Breast epithelium (tissue), 4 donors: ENCODE measurements around the gene PTPDC1. TPM values are rescaled to one million over a fixed set of nuclear protein-coding genes. Genes with fewer than 3 reads are reported as not detected.
A peak's percentile ranks its signal among the peaks of the same experiment; 100 is the strongest.

Experiments used
- DNase-seq, 2 donors: peaks; one replicate each; pipeline ENCODE4 v3.0.0-alpha.2; 2019; ENCODE audit warnings: low spot score in 2 of 2
- H3K27ac ChIP-seq, 2 donors: fragments of 200-600 bp; sonication (generic) in 1 of 2; one replicate each; pipeline ENCODE4 v1.5.1; 2016 to 2019; ENCODE audit warnings: mild to moderate bottlenecking in 1 of 2
- H3K27me3 ChIP-seq, 2 donors: fragments of 200-600 bp; sonication (generic) in 1 of 2; one replicate each; pipeline versions ENCODE4 v1.5.1 to v1.6.0; 2017 to 2019; ENCODE audit warnings: control low read depth in 1 of 2, mild to moderate bottlenecking in 1 of 2
- H3K36me3 ChIP-seq: fragments of 200-600 bp; one replicate; pipeline ENCODE4 v1.5.1; 2019
- H3K4me1 ChIP-seq, 2 donors: fragments of 200-600 bp; sonication (generic); one replicate each; pipeline ENCODE4 v1.5.1; 2016 to 2019; ENCODE audit warnings: control low read depth in 1 of 2
- H3K4me3 ChIP-seq, 3 donors: fragments of 200-600 bp; sonication (generic); 1 replicate in 2 of 3; 2 replicates in 1 of 3; pipeline ENCODE4 v1.5.1; 2016 to 2019; ENCODE audit warnings: mild to moderate bottlenecking in 3 of 3, moderate library complexity in 2 of 3
- H3K9me3 ChIP-seq, 2 donors: fragments of 200-600 bp; sonication (generic) in 1 of 2; one replicate each; pipeline ENCODE4 v1.5.1; 2016 to 2019; ENCODE audit warnings: control low read depth in 1 of 2
- POLR2A ChIP-seq: fragments of 450-650 bp; IDR thresholded peaks from one replicate; pipeline ENCODE4 v1.6.1; 2016; ENCODE audit warnings: antibody characterized with exemption, mild to moderate bottlenecking, moderate library complexity
- POLR2AphosphoS5 ChIP-seq, 3 donors: sonication (generic); formaldehyde crosslinking; IDR thresholded peaks; one replicate each; pipeline ENCODE4 v1.6.1; 2017; ENCODE audit warnings: antibody characterized with exemption in 3 of 3
- intact Hi-C: fragments of 100-400 bp; cut with DNase I; formaldehyde crosslinking; loops from one replicate; pipeline ENCODE4 v1.15.1; 2023; ENCODE audit warnings: low total_unique reads
- total RNA-seq, 3 donors: library from RNA; depleted of rRNA; stranded (reverse); fragments of >200 nt; gene quantifications; one replicate each; pipeline ENCODE4 v1.1.0, GENCODE V29; 2016
- TF ChIP-seq, protein P1 (sequence below), 3 donors: fragments of 450-650 bp; IDR thresholded peaks; one replicate each; pipeline ENCODE4 v1.5.1; 2016 to 2017; ENCODE audit warnings: antibody characterized with exemption in 3 of 3, mild to moderate bottlenecking in 3 of 3, moderate library complexity in 3 of 3

Gene PTPDC1
- total RNA-seq, 3 donors from 2014 or later = 11.4 to 12.1 (median 12.0) TPM

DNA sequence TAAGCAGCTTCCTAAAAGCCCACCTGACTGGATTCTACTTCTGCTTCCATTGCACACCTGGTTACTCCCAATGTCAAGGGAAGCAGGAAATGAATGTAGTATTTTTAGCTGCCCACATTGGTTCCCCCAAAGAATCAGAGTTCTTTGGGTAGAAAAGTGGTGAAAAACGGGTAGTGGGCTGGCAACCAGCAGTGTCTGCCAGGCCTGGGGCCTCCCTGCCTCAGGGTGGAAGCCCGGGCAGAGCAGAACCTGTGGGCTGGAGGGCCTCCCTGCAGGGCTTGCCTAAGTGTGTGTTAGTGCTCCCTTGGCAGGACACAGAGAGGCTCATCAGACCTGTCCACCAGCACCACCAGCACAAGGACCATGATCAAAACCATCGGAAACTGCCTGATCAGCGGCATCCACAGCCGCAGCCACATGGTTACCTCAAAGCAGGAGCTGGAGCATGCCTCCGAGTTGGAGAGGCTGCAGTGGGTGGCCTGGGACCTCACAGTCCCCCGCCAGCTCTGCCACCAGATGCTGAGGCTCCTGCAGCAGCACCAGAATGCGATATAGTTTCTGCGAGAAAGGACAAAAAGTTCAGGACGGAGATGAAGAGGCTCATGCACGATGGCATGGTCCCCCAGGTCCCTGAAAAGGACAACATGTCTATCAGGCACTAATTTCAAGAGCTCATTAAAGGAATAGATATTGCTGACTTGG, 72.2 kb downstream of the PTPDC1 start:
- no peak for DNase-seq
- Histone ChIP-seq H3K4me3 (no peak overlapping the region), H3K27me3 (no peaks in the 10 kb centered on the region), H3K36me3 (no peaks in the 10 kb centered on the region), H3K9me3 (no peaks in the 10 kb centered on the region), H3K4me1 (peaks cover 7 to 14% of the 10 kb centered on the region in 2 donors), H3K27ac (peak overlapping the region; percentile 28 to 51)
- intact Hi-C loops = no loop called here
- TF ChIP-seq POLR2A = no peak
- no peak for TF ChIP-seq POLR2AphosphoS5 (IDR thresholded peaks at IDR 0.05)
- TF ChIP-seq, protein P1, sequence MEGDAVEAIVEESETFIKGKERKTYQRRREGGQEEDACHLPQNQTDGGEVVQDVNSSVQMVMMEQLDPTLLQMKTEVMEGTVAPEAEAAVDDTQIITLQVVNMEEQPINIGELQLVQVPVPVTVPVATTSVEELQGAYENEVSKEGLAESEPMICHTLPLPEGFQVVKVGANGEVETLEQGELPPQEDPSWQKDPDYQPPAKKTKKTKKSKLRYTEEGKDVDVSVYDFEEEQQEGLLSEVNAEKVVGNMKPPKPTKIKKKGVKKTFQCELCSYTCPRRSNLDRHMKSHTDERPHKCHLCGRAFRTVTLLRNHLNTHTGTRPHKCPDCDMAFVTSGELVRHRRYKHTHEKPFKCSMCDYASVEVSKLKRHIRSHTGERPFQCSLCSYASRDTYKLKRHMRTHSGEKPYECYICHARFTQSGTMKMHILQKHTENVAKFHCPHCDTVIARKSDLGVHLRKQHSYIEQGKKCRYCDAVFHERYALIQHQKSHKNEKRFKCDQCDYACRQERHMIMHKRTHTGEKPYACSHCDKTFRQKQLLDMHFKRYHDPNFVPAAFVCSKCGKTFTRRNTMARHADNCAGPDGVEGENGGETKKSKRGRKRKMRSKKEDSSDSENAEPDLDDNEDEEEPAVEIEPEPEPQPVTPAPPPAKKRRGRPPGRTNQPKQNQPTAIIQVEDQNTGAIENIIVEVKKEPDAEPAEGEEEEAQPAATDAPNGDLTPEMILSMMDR (IDR thresholded peaks at IDR 0.05) = no peak

DNA sequence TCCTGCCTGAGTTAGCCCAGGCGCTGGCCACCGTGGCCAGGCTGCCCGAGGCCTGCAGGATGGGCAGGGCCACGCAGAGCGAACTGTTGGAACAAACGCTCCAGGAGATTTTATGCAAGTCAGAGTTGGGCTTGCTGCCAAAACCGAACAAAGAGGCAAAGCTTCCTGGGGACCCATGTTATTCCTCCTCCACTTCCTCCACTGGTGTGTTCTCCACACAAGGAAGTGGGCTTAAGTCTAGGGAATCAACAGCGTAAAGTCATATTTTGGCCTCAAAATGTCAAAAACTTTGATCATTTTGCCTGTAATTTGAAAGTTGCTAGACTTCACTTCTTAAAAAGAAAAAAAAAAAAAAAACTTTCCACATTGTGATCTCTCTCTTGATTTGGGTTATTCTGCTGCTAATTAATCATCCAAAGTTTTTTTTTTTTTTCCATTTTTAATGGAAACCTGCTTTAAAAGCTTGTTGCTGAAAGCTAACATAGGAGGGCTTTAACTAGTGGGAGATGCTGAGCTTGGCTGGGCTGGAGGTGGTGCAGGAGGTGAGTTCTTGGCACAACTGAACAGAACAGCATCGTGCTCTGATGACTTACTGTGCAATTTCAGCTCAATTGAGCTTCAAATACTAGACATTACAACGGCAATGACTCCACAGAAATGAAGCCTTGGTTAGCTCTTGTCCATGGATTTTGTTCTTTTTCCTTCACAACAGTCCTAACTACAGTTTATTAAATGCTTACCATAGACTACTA, 73.0 kb downstream of the PTPDC1 start:
- Histone ChIP-seq H3K27me3 (no peaks in the 10 kb centered on the region), H3K9me3 (no peaks in the 10 kb centered on the region), H3K36me3 (no peaks in the 10 kb centered on the region), H3K4me1 (peaks cover 7 to 14% of the 10 kb centered on the region in 2 donors), H3K27ac (peak overlapping the region; percentile 28 to 51), H3K4me3 (no peak overlapping the region)
- intact Hi-C loops = no loop called here
- TF ChIP-seq POLR2A (no peak), POLR2AphosphoS5 (IDR thresholded peaks at IDR 0.05) (peak in 1 of 3 donors; percentile 20)
- TF ChIP-seq, protein P1 (IDR thresholded peaks at IDR 0.05) = no peak
- peak; percentile 72 to 87 for DNase-seq

Other genes starting within 250 kb of the PTPDC1 start
- gene BARX1, start 129.1 kb upstream of the PTPDC1 start, total RNA-seq = 1 to 10 TPM in 2 of 3 donors, not detected in 1; 2.6 to 2.9 TPM
- gene ZNF169, start 174.8 kb downstream of the PTPDC1 start, total RNA-seq = 10 to 100 TPM; 12.6 to 21.6 (median 15.2) TPM
- not detected for gene NUTM2F, start 244.2 kb downstream of the PTPDC1 start, total RNA-seq